ENCODE measurements around the gene ALOX12B. TPM values are rescaled to one million over a fixed set of nuclear protein-coding genes. Genes with fewer than 3 reads are reported as not detected.
A peak's percentile ranks its signal among the peaks of the same experiment; 100 is the strongest.

The ALOX12B gene
- total and polyA plus RNA-seq, 2 donors (not counting 1 experiment from before 2014, with no cell fraction given): 0.57 to 0.69 TPM

- no peak within 1 kb of the TSS for H3K9ac ChIP-seq (ENCODE audit: low read length)
- 12% methylated on average over 23 of the region's 37 CpGs for WGBS (ENCODE audit: insufficient coverage)
Measured at GRCh38 chr17:8038954-8039610, 48.4 kb downstream of the ALOX12B start, which contains the start of gene ALOX15B. TSS of gene ALOX15B (plus strand) at chr17:8039059. CDS start at chr17:8039156, 97 bp downstream.

DNA sequence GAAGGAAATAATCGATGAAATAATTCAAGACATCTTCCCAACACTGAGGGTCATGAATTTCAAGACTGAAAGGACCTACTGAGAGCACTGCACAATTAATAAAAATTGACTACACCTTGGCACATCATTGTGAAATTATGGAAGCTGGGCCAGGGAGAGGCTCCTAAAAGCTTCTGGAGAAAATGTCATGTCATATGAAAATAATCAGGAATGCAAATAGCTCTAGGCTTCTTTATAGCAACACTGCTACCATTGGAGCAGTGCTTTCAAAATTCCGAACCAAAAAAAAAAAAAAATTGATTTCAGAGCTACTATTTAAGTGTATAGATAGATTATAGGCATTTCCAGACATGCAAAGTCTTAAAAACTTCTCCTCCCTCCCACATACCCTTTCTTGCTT lies 55.1 kb downstream of the ALOX12B start:
- Mint-ChIP-seq H3K4me3 (no peak overlapping the region), H3K27me3 (peaks cover 42% of the 10 kb centered on the region), H3K27ac (no peak overlapping the region), H3K9me3 (ENCODE audit: insufficient read depth) (peaks cover 2% of the 10 kb centered on the region), H3K4me1 (no peaks in the 10 kb centered on the region)
- no peak overlapping the region for H2AFZ ChIP-seq (ENCODE audit: insufficient read depth, low read depth, low read length, poor library complexity, severe bottlenecking)
- ChIA-PET POLR2A (interaction anchor here (0.5 kb wide), 1 partner anchor 298 kb away, joined by 3 read pairs; no protein-coding TSS in a partner anchor), CTCF (interaction anchor here (0.6 kb wide), 1 partner anchor 14 kb away, joined by 3 read pairs; no protein-coding TSS in a partner anchor)
- no peaks in the 10 kb centered on the region for H3K36me3 ChIP-seq (replicated peaks in 1 of 2; ENCODE audit: control extremely low read depth in 1 of 2, control insufficient read depth in 1 of 2, extremely low read depth in 1 of 2, insufficient read depth in 2 of 2, low read length in 1 of 2)
- peaks cover 0 to 19% (median 8%) of the 10 kb centered on the region in 4 experiments for H3K27me3 ChIP-seq (replicated peaks in 1 of 4; ENCODE audit: control extremely low read depth in 1 of 4, control insufficient read depth in 3 of 4, insufficient read depth in 4 of 4, low read length in 3 of 4)
- intact Hi-C loops (cut with micrococcal nuclease): no loop called here
- H3K4me2 ChIP-seq (replicated peaks; ENCODE audit: low read depth, low read length, poor library complexity, severe bottlenecking): no peak overlapping the region
- H3K9ac ChIP-seq (ENCODE audit: low read length): no peak overlapping the region
- H3K27ac ChIP-seq (ENCODE audit: low read length in 2 of 2): no peak overlapping the region
- H3K4me1 ChIP-seq (ENCODE audit: control insufficient read depth in 2 of 2, insufficient read depth in 2 of 2, low read length in 2 of 2): no peaks in the 10 kb centered on the region
- no peaks in the 10 kb centered on the region for H3K79me2 ChIP-seq (ENCODE audit: control insufficient read depth, insufficient read depth, low read length)
- H4K20me1 ChIP-seq (ENCODE audit: control insufficient read depth, insufficient read depth, low read length, poor library complexity, severe bottlenecking): no peaks in the 10 kb centered on the region
- DNase-seq (no peak), ATAC-seq (ENCODE audit: low read depth) (no peak)
- WGBS (ENCODE audit: insufficient coverage): no CpG with 5 or more reads among the region's 2 CpGs
- H3K4me3 ChIP-seq (ENCODE audit: control extremely low read depth in 1 of 5, extremely low read depth in 1 of 5, insufficient read depth in 1 of 5, low read depth in 2 of 5, low read length in 4 of 5): no peak overlapping the region
- TF ChIP-seq, protein P1, sequence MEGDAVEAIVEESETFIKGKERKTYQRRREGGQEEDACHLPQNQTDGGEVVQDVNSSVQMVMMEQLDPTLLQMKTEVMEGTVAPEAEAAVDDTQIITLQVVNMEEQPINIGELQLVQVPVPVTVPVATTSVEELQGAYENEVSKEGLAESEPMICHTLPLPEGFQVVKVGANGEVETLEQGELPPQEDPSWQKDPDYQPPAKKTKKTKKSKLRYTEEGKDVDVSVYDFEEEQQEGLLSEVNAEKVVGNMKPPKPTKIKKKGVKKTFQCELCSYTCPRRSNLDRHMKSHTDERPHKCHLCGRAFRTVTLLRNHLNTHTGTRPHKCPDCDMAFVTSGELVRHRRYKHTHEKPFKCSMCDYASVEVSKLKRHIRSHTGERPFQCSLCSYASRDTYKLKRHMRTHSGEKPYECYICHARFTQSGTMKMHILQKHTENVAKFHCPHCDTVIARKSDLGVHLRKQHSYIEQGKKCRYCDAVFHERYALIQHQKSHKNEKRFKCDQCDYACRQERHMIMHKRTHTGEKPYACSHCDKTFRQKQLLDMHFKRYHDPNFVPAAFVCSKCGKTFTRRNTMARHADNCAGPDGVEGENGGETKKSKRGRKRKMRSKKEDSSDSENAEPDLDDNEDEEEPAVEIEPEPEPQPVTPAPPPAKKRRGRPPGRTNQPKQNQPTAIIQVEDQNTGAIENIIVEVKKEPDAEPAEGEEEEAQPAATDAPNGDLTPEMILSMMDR (IDR thresholded peaks at IDR 0.05): no peak
- TF ChIP-seq EZH2 (IDR thresholded peaks at IDR 0.05; ENCODE audit: borderline replicate concordance, insufficient read depth, low read depth, low read length, poor library complexity, severe bottlenecking): no peak
- no peaks in the 10 kb centered on the region for H3K9me3 ChIP-seq (ENCODE audit: control extremely low read depth in 1 of 3, control insufficient read depth in 2 of 3, insufficient read depth in 1 of 3, low read length in 2 of 3)

More at GRCh38 chr17:8038954-8039610, 48.4 kb downstream of the ALOX12B start, which contains the start of gene ALOX15B:
- Mint-ChIP-seq H3K9me3 (ENCODE audit: insufficient read depth) (peaks cover 2% of the 10 kb centered on the region), H3K27me3 (peaks cover 45% of the 10 kb centered on the region), H3K4me1 (peaks cover 3% of the 10 kb centered on the region), H3K27ac (no peak within 1 kb of the TSS), H3K4me3 (no peak within 1 kb of the TSS)
- POLR2A ChIA-PET: interaction anchor here (0.6 kb wide), 1 partner anchor 19 kb away, joined by 3 read pairs; no protein-coding TSS in a partner anchor
- intact Hi-C loops (cut with micrococcal nuclease): no loop called here
- Histone ChIP-seq H3K4me2 (replicated peaks; ENCODE audit: low read depth, low read length, poor library complexity, severe bottlenecking) (peak within 1 kb of the TSS; percentile 46), H3K27me3 (replicated peaks in 1 of 4; ENCODE audit: control extremely low read depth in 1 of 4, control insufficient read depth in 3 of 4, insufficient read depth in 4 of 4, low read length in 3 of 4) (peaks cover 0 to 14% (median 7%) of the 10 kb centered on the region in 4 experiments), H3K9me3 (ENCODE audit: control extremely low read depth in 1 of 3, control insufficient read depth in 2 of 3, insufficient read depth in 1 of 3, low read length in 2 of 3) (peaks cover 0 to 2% (median 0%) of the 10 kb centered on the region in 3 donors), H3K4me1 (ENCODE audit: control insufficient read depth in 2 of 2, insufficient read depth in 2 of 2, low read length in 2 of 2) (peaks cover 5 to 8% of the 10 kb centered on the region in 2 donors), H3K36me3 (replicated peaks in 1 of 2; ENCODE audit: control extremely low read depth in 1 of 2, control insufficient read depth in 1 of 2, extremely low read depth in 1 of 2, insufficient read depth in 2 of 2, low read length in 1 of 2) (no peaks in the 10 kb centered on the region), H3K27ac (ENCODE audit: low read length in 2 of 2) (no peak within 1 kb of the TSS), H4K20me1 (ENCODE audit: control insufficient read depth, insufficient read depth, low read length, poor library complexity, severe bottlenecking) (no peaks in the 10 kb centered on the region), H3K79me2 (ENCODE audit: control insufficient read depth, insufficient read depth, low read length) (no peaks in the 10 kb centered on the region), H2AFZ (ENCODE audit: insufficient read depth, low read depth, low read length, poor library complexity, severe bottlenecking) (peak within 1 kb of the TSS; percentile 38), H3K4me3 (ENCODE audit: control extremely low read depth in 1 of 5, extremely low read depth in 1 of 5, insufficient read depth in 1 of 5, low read depth in 2 of 5, low read length in 4 of 5) (no peak within 1 kb of the TSS)
- DNase-seq: no peak
- TF ChIP-seq EZH2 (IDR thresholded peaks at IDR 0.05; ENCODE audit: borderline replicate concordance, insufficient read depth, low read depth, low read length, poor library complexity, severe bottlenecking): no peak
- TF ChIP-seq, protein P1 (IDR thresholded peaks at IDR 0.05): no peak
- CTCF ChIA-PET: interaction anchor here (1.1 to 1.4 kb wide), 2 partner anchors 49 to 126 kb away, joined by 3 to 5 read pairs; no protein-coding TSS in a partner anchor
- ATAC-seq (ENCODE audit: low read depth): no peak

Measured in B cell (primary cell).